Mesothelial cell of epicardium (in vitro differentiated cells): Measurements from ENCODE around the gene DIAPH2. TPM values are rescaled to one million over a fixed set of nuclear protein-coding genes. Genes with fewer than 3 reads are reported as not detected.

Experiments used
- DNase-seq, 2 experiments: peaks; one replicate each; pipeline ENCODE4 v3.0.0; 2021; ENCODE audit warnings: low spot score in 2 of 2; ENCODE audit not compliant: unreplicated experiment in 2 of 2
- H3K27ac Mint-ChIP-seq: 2 replicates; pipeline ENCODE4 v1.8.0; 2021; ENCODE audit warnings: mixed read lengths
- H3K27me3 Mint-ChIP-seq: 2 replicates; pipeline ENCODE4 v1.8.0; 2021; ENCODE audit warnings: low read depth, mixed read lengths
- H3K36me3 Mint-ChIP-seq: 2 replicates; pipeline ENCODE4 v1.8.0; 2021; ENCODE audit warnings: mixed read lengths
- H3K4me1 Mint-ChIP-seq: 2 replicates; pipeline ENCODE4 v1.8.0; 2021; ENCODE audit warnings: mixed read lengths
- H3K4me3 Mint-ChIP-seq: 2 replicates; pipeline ENCODE4 v1.8.0; 2021; ENCODE audit warnings: mild to moderate bottlenecking, moderate library complexity, mixed read lengths
- H3K9me3 Mint-ChIP-seq: 2 replicates; pipeline ENCODE4 v1.8.0; 2021; ENCODE audit warnings: mixed read lengths
- total RNA-seq: library from RNA; stranded (reverse); gene quantifications from 3 replicates; pipeline ENCODE4 v1.2.1, GENCODE V29; 2021
- TF ChIP-seq, protein P1 (sequence below): fragments of 200-600 bp; sonication (generic); IDR thresholded peaks from one replicate; pipeline ENCODE4 v1.5.0; 2021; ENCODE audit warnings: antibody characterized with exemption; ENCODE audit not compliant: unreplicated experiment

The DIAPH2 gene
- total RNA-seq, 1 donor from 2014 or later: 19.2 TPM

DNA sequence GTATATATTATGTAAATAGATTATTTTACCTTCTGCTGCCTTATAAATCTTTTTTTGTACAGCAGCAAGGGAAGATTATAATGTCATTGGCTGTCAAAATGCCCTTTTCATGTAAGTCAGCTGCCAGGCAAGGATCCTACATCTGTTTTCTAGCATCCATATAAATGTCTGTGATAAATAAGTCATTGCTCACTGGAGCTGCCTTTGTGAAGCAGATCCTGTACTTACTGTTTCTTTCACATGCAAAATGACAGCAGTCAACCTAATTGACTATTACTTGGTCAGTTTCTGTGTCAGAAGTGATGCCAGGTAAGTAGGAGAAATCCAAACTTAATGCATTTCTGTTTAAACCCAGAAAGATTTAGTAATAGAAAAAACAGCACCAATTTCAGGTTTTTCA is 819.8 kb downstream of the DIAPH2 start:
- Mint-ChIP-seq H3K9me3 (no peaks in the 10 kb centered on the region), H3K27ac (no peak overlapping the region), H3K4me1 (peaks cover 14% of the 10 kb centered on the region), H3K27me3 (no peaks in the 10 kb centered on the region), H3K36me3 (no peaks in the 10 kb centered on the region), H3K4me3 (no peak overlapping the region)
- no peak for DNase-seq
- TF ChIP-seq, protein P1, sequence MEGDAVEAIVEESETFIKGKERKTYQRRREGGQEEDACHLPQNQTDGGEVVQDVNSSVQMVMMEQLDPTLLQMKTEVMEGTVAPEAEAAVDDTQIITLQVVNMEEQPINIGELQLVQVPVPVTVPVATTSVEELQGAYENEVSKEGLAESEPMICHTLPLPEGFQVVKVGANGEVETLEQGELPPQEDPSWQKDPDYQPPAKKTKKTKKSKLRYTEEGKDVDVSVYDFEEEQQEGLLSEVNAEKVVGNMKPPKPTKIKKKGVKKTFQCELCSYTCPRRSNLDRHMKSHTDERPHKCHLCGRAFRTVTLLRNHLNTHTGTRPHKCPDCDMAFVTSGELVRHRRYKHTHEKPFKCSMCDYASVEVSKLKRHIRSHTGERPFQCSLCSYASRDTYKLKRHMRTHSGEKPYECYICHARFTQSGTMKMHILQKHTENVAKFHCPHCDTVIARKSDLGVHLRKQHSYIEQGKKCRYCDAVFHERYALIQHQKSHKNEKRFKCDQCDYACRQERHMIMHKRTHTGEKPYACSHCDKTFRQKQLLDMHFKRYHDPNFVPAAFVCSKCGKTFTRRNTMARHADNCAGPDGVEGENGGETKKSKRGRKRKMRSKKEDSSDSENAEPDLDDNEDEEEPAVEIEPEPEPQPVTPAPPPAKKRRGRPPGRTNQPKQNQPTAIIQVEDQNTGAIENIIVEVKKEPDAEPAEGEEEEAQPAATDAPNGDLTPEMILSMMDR: no peak

DNA sequence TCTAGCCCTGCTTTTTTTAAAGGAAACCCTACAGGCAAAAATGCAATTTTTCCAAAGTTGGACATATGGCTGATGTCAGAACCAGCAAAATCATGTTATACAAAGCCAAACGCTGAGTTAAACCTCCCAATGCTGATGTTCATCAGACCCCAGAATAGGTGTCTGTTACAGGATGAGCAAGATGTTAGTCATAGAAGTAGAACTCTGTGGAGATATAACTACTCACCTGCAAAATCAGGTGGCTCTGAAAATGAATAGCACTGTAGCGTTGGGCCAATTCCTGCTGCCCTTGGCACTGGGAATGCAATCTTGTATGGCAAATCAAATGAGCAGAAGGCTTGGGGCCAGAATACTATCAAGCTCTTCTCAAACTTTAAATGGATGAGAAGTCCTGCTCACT is 833.1 kb downstream of the DIAPH2 start:
- Mint-ChIP-seq H3K27ac (no peak overlapping the region), H3K4me3 (no peak overlapping the region), H3K36me3 (peaks cover 6% of the 10 kb centered on the region), H3K9me3 (peaks cover 16% of the 10 kb centered on the region), H3K27me3 (no peaks in the 10 kb centered on the region), H3K4me1 (peaks cover 1% of the 10 kb centered on the region)
- TF ChIP-seq, protein P1: no peak
- DNase-seq: no peak

GRCh38 chrX:97522307-97522706 is 837.7 kb downstream of the DIAPH2 start:
- no peak for DNase-seq
- Mint-ChIP-seq H3K9me3 (peaks cover 28% of the 10 kb centered on the region), H3K27ac (no peak overlapping the region), H3K4me1 (peaks cover 5% of the 10 kb centered on the region), H3K4me3 (no peak overlapping the region), H3K36me3 (peaks cover 6% of the 10 kb centered on the region), H3K27me3 (no peaks in the 10 kb centered on the region)
- TF ChIP-seq, protein P1: no peak

GRCh38 chrX:97524340-97524739 is 839.7 kb downstream of the DIAPH2 start:
- Mint-ChIP-seq H3K4me3 (no peak overlapping the region), H3K36me3 (peaks cover 9% of the 10 kb centered on the region), H3K27ac (no peak overlapping the region), H3K4me1 (peaks cover 5% of the 10 kb centered on the region), H3K9me3 (peaks cover 43% of the 10 kb centered on the region), H3K27me3 (no peaks in the 10 kb centered on the region)
- TF ChIP-seq, protein P1: no peak
- DNase-seq: no peak

DNA sequence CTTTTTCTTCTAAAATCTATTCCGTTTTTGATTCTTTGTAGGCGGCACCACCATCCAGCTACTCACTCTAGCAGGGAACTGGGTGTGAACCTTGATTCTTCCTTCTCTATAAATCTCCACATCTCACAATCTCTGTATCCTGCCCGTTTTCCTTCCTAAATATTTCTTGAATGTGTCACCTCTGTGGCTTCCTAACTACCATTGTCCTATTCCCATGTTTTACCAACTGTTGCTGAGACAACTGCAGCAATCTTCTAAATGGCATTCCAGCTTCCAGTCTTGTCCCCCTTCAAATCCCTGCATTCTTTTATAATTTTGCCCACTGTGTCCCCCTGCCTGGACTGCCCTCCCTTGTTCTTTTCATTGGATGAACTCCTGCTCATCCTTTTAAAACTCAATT is 840.4 kb downstream of the DIAPH2 start:
- TF ChIP-seq, protein P1: no peak
- Mint-ChIP-seq H3K27ac (no peak overlapping the region), H3K9me3 (peaks cover 50% of the 10 kb centered on the region), H3K4me3 (no peak overlapping the region), H3K36me3 (peaks cover 16% of the 10 kb centered on the region), H3K27me3 (no peaks in the 10 kb centered on the region), H3K4me1 (peaks cover 5% of the 10 kb centered on the region)
- no peak for DNase-seq

DNA sequence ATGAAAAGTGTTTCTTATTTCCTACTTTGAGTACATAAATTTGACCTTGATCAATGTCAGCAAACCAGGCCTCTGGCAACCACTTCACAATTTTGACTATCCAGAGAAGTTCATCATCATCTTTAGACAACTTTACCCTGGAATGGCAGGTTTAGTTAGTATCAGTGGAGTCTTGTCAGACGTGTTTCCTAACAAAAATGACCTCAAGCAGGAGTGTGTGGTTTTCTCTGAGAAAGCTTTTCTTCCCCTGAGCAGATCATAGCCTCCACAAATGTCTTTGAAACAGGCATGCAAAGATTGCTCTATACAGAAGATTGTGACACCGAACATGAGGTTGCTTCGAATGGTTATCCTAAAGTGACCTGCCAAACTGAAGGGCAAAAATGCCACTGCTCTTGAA is 841.3 kb downstream of the DIAPH2 start:
- Mint-ChIP-seq H3K4me3 (no peak overlapping the region), H3K27me3 (no peaks in the 10 kb centered on the region), H3K27ac (no peak overlapping the region), H3K9me3 (peaks cover 55% of the 10 kb centered on the region), H3K36me3 (peaks cover 24% of the 10 kb centered on the region), H3K4me1 (peaks cover 5% of the 10 kb centered on the region)
- TF ChIP-seq, protein P1: no peak
- no peak for DNase-seq
